B cell (primary cell): ENCODE measurements around the gene PAM16.

Source experiments
- EZH2 ChIP-seq: IDR thresholded peaks from 2 replicates; pipeline ENCODE4 v1.6.1; 2012; ENCODE audit warnings: borderline replicate concordance, low read depth, mild to moderate bottlenecking, moderate library complexity, low read length; ENCODE audit not compliant: insufficient read depth, poor library complexity, severe bottlenecking
- TF ChIP-seq, protein P1 (sequence below): fragments of 200-600 bp; IDR thresholded peaks from one replicate; pipeline ENCODE4 v1.8.0; 2022; ENCODE audit warnings: antibody characterized with exemption, mild to moderate bottlenecking

DNA sequence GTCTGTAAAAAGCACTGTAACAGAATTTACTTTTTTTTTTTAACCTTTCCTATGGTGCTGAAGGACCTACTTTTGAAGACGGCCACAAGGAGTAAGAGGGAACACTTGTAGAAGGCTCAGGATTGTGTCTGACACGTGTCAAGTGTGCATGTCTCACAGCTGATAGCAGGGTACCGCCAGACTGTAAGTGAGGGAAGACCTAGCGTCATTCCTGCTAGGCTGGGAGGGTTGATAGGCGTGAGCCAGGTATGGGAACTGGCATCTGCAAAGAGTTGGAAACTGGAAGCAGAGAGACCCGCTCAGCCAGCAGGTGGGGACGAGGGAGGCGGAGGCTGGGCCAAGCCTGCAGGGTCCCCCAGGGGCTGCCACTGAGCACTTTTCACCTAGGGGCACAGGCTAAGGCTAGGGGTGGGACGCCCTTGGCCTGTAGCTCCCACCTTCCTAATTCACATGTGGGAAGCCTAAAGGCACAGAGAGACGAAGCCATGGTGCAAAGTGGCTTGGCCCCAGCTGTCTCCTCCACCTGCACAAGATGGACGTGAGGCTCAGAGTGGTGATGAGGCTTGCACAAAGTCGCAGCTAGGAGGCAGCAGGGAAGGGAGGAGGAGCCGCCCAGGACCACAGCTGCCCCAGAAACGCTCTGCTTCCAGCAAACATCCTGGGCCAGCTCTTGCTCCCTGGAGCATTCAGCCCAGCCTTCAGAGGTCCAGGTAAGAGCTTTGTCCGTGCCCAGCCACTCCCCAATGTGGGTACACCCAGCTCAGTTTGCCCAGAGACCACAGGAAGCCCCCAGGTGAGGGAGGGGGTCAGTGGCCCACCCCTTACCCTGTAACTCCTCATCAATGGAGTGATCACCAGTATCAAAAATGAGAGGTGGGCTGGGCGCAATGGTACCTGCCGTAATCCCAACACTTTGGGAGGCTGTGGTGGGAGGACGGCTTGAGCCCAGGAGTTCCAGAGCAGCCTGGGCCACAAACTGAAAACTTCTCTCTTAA lies 39.4 kb upstream of the PAM16 start:
- TF ChIP-seq, protein P1, sequence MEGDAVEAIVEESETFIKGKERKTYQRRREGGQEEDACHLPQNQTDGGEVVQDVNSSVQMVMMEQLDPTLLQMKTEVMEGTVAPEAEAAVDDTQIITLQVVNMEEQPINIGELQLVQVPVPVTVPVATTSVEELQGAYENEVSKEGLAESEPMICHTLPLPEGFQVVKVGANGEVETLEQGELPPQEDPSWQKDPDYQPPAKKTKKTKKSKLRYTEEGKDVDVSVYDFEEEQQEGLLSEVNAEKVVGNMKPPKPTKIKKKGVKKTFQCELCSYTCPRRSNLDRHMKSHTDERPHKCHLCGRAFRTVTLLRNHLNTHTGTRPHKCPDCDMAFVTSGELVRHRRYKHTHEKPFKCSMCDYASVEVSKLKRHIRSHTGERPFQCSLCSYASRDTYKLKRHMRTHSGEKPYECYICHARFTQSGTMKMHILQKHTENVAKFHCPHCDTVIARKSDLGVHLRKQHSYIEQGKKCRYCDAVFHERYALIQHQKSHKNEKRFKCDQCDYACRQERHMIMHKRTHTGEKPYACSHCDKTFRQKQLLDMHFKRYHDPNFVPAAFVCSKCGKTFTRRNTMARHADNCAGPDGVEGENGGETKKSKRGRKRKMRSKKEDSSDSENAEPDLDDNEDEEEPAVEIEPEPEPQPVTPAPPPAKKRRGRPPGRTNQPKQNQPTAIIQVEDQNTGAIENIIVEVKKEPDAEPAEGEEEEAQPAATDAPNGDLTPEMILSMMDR: no peak
- TF ChIP-seq EZH2: no peak
